Pons (tissue), 1 donor: Measurements from ENCODE around the gene GABRG1.

Experiments
- DNase-seq: peaks from one replicate; pipeline ENCODE4 v3.0.0-alpha.2; 2016; ENCODE audit warnings: low spot score

GABRG1 gene

DNA sequence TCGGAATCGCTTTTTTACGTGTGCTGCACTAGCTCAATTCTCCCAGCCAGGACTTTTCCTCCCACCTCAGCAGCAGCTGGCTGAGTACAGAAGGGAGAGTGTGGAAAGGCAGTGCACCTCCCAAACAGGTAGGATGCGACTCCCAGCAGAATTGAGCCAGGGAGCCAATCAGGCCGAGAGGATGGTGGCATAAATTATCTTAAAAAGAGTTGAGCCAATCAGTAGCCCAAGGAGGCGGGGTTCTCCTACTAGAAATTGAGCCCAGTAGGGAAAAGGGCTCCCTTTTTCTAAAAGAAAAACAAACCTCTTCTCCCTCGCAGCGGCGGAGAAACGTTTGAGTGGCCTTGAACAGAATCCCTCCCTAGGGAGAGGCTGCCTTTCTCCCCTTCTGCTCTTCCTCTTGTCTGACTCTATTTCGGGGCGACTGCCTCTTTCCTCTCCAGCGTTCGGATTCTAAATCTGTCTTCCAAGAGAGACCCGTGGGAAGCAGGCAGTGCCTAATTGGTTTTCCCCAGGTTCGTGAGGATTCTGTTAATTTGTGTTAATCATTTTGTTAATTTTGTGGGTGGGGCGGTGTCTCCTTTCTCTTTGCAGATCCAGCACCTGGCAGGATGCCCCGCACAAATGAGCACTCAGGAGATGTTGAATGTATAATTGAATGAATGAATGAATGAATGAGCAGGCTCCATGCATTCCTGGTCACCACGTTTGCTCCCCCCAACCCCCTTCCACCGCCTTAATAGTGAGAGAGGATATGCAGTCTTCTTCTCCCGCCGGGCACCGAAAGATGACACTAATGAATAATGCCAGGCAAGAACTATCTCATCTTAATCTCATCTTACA is at the start of gene GABRG1:
GABRG1 (minus strand) TSS at position 142 of the 843 bp plus-strand sequence; CDS start at position 1, 141 bp downstream.
- peak; percentile 43 for DNase-seq

DNA sequence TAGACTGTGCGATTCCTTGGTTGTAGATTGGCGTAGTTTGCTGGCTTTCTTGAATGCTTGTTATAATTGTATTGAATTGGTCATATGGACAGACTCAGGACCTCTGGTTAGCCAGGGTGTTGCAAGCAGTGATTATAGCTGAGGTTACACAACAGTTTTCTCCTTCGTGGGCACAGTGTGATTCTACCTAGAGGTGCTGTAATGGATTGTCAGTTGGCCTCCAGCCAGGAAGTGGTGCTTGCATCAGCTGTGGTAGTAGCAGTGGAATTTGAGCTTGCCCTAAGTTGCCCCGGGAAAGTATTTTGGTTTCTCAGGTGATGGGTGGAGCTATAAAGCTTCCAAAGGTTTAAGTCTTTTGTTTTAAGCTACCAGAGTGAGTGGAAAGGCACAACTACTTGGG is 23.1 kb upstream of the GABRG1 start:
- DNase-seq, result no peak

DNA sequence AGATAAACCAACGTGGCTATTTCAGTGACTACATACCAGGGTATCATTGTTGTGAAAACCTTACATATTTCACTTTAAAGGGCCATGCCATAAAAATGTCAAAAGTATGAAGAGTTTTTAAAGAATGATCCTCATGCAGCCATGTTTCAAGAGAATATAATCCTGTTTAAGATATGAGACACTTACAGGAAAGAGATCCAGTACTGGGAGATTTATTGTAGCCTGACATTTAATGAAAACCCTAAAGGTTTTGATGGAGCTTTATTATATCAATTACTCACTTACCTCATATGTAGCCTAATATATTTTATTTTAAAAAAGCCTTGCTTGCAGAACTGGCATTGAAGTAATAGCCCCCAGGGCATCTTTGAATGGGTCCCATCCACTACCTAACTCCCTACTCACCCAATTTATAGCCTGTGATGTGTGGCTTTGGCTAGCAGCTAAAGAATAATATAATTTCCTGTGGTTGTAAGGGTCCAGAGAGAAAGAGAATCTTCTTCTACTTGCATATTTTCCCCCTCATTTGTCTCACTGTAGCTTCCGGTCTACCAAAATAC is 7.7 kb upstream of the GABRG1 start:
- no peak for DNase-seq

DNA sequence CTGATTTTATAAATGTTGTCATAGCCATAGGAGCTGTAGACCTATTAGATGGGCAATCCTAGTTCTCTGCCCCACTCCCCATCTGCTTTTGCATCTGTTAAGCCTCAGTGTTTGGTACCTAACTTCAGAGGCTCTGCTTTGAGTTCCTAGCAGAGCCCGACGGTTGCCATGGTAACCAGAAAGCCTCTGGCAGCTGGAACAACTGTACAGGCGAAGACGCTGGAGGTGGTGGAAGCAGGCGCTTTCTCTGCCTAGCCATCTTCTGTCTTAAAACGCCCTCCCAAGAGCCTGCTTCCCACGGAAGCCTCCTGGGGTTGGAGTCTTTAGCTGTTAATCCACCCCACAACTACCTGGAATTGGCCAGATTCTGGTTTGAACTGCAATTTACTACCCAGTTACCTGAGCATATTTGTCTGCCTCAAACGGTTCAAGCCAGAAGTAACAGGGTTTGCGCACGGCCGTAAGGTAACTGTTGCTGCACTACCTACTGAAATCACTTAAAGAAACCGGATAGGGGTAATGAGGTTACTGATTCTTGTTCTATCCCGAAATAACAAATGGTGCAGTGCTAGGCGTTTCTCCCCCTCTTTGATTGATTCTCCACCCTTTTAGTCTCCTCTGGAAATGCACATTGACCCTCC is 1.0 kb upstream of the GABRG1 start:
- DNase-seq, result no peak

DNA sequence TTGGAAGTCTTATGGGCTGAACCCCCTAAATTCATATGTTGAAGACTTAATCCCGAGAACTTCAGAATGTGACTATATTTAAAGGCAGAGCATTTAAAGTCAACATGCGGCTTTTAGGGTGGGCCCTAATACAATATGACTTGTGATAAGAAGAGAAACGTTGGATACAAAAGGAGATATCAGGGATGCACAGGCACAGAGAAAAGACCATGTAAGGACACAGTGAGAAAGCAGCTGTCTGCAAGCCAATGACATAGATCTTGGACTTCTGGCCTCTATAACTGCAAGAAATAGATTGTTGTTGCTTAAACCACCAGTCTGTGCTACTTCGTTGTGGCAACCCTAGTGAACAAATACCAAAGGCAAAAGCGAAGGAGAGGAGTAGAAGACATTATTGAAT is 42.2 kb downstream of the GABRG1 start:
- no peak for DNase-seq

DNA sequence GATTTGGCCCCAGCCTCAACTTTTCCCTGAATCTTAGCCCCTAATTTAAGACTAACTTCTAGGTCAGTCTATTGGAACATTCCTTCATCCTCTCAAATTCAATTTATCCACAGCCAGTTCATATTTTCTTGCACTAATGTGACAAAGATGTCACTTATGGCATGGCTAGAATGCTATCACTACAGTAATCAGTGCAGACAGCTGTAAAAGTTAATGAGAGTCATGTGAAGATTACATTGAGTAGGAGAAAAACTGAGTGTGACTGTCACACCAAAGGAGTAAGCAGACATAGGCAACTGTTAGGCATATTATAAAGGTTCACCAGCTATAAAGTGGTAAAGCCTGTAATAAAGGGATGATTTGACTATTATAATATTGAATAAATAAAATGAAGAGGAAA is 42.6 kb downstream of the GABRG1 start:
- no peak for DNase-seq

DNA sequence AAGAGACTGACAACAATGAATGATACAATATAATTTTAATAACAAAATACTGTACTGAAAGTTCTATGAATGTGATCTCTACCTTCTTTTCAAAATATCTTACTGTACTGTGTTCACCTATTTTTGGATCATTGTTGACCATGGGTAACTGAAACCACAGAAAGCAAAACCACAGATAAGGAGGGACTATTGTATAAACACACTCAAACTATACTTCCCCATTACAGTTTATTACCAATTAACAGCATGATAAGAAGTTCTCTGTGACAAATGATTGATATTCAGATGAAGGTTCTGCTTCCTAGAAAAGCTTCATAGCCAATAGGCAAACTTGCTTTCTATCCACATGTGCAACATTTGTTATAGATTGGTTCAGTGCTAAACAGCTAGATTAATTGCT is 50.1 kb downstream of the GABRG1 start:
- no peak for DNase-seq

DNA sequence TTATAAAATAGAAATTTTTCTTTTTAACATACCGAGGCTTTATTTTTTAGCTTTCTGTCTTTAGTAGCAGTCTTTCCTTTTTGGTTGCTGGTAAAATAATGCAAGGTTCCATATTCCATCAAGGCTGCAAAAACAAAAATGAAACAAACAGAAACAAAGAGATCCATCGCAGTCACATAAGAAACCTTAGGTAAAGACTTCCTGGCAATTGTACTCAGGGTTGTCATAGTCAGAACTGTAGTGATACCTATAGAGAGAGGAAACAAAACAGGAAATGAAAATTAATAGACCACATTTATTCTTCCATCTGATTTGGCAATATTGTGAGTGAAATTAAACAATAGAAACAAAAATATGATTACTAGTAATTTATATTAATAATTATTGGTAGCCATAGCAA is 72.5 kb downstream of the GABRG1 start:
- no peak for DNase-seq

DNA sequence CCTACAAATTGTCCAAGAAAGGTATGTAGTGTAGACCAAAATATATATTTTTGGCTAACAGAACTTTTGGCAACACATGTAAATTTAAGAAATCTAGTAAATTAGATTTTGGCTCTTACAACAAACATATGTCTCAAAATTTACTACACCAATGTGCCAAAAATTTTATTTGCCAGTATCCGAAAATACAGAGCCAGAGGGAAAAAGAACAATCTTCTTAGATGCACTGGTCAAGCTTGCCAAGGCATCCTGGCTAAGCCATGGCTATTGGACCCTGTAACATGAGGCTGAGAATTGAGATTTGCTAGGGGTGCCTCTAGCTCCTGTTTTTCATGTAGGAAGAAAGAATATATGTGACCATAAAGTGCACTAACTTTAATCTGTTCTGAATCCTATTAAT is 91.8 kb downstream of the GABRG1 start:
- no peak for DNase-seq

DNA sequence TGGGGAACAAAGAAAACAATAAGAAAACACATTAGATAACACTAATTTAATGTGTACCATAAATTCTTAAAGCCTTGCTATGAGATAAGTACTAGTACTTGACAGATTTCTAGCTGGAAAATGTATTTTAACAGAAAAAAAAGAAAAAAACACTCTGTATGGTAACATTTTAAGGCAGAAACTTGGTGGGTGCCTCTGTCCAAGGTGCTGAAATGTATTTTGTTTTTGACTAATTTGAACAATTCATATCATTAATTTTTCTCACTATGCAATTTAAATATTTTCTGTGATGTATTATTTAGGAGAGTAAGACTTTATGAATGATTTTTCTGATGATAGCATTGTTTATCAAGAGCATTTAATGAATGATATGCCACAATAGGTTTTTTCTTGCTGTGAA is 107.5 kb downstream of the GABRG1 start:
- DNase-seq, result no peak

DNA sequence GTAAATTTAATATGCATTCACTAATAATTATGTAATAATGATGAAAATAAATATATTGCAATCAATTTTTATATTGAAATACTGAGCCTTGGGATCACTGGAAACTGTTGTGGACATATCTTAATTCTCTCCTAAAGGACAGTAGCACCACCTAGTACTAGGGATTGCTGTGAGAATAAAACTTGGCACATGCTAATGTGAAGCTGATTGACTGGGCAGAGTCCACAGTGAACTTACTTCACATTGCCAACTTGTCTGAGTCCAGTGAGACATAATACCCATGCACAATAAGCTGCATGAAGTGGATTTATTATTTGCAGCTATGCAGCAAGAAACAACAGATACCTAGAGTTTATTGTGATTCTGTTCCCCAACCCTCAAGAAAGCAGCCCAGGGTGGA is 131.1 kb downstream of the GABRG1 start:
- no peak for DNase-seq

DNA sequence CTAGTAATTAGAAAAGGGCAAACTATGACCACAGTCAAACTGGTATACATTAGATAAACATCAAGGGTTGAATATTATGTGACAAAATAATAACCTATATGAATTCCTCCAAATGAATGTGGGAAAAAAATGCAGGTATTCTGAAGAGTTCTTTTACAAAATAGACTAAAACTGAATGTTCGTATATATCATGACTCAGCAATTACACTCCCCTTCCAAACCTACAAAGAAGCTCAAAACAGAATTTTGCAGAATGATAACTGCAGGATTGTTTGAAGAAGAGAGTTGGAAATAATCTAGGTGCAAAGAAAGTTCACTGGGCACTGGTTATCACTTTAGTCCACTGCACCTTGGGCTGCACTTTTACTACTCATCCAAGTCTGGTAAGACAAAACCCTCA is 134.1 kb downstream of the GABRG1 start:
- DNase-seq, result no peak

DNA sequence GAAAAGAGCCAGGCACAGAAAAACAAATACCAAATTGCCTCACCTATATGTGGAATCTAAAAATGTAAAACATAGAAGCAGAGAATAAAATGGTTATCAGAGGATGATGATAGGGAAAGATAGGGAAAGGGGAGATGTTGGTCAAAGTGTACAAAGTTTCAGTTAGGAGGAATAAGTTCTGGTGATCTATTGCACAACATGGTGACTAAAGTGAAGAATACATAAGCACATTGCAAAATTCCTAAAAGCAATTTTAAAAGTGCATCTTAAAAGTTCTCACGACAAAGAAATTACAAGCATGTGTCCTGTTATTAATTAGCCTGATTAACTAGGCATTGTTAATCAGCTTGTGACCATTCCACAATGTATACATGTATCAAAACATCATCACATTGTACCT is 136.0 kb downstream of the GABRG1 start:
- no peak for DNase-seq
